Stimulated activated CD4-positive, alpha-beta T cell treated with anti-CD3 and anti-CD28 coated beads, Interleukin-4, amount 100 ng/mL, for 4 hours (primary cell): ENCODE data around the gene FNDC1.
"Not testable (repeated sequence)": the region's sequence is repeated elsewhere in the genome, so short reads cannot be mapped to it uniquely, and the experiment has no call there.

Source experiments
- DNase-seq, 2 experiments: peaks; one replicate each; pipeline ENCODE4 v3.0.0-alpha.2; 2020

The FNDC1 gene

GRCh38 chr6:159259441-159260125 lies 90.4 kb downstream of the FNDC1 start:
- no peak for DNase-seq

- DNase-seq = no peak
Measured at GRCh38 chr6:159260208-159260607, 91.0 kb downstream of the FNDC1 start.

- DNase-seq = no peak
Measured at GRCh38 chr6:159261995-159262394, 92.8 kb downstream of the FNDC1 start.

GRCh38 chr6:159262586-159262985 lies 93.4 kb downstream of the FNDC1 start:
- DNase-seq = no peak

- DNase-seq = no peak
Measured at GRCh38 chr6:159267165-159267564, 98.0 kb downstream of the FNDC1 start.

GRCh38 chr6:159268511-159268910 lies 99.3 kb downstream of the FNDC1 start:
- DNase-seq = no peak

- no peak for DNase-seq
Measured at GRCh38 chr6:159271257-159271656, 102.1 kb downstream of the FNDC1 start.

GRCh38 chr6:159278626-159279025 lies 109.4 kb downstream of the FNDC1 start:
- no peak for DNase-seq

- no peak for DNase-seq
Measured at GRCh38 chr6:159279790-159280277, 110.6 kb downstream of the FNDC1 start.

GRCh38 chr6:159282421-159282820 lies 113.2 kb downstream of the FNDC1 start:
- DNase-seq = no peak

GRCh38 chr6:159284661-159285060 lies 115.5 kb downstream of the FNDC1 start:
- DNase-seq = not testable (repeated sequence)

- no peak for DNase-seq
Measured at GRCh38 chr6:159298840-159299239, 129.6 kb downstream of the FNDC1 start.

- no peak for DNase-seq
Measured at GRCh38 chr6:159299566-159299965, 130.4 kb downstream of the FNDC1 start.

GRCh38 chr6:159301277-159301676 lies 132.1 kb downstream of the FNDC1 start:
- no peak for DNase-seq

GRCh38 chr6:159301810-159302593 lies 132.8 kb downstream of the FNDC1 start:
- DNase-seq = no peak

- DNase-seq = no peak
Measured at GRCh38 chr6:159302594-159302992, 133.4 kb downstream of the FNDC1 start.

- no peak for DNase-seq
Measured at GRCh38 chr6:159303159-159303558, 134.0 kb downstream of the FNDC1 start.

GRCh38 chr6:159303784-159304183 lies 134.6 kb downstream of the FNDC1 start:
- no peak for DNase-seq

GRCh38 chr6:159304641-159305040 lies 135.4 kb downstream of the FNDC1 start:
- DNase-seq = no peak

- DNase-seq = no peak
Measured at GRCh38 chr6:159305159-159305558, 136.0 kb downstream of the FNDC1 start.

- DNase-seq = no peak
Measured at GRCh38 chr6:159305804-159306537, 136.8 kb downstream of the FNDC1 start.

- DNase-seq = no peak
Measured at GRCh38 chr6:159307246-159307790, 138.1 kb downstream of the FNDC1 start.

GRCh38 chr6:159308198-159308597 lies 139.0 kb downstream of the FNDC1 start:
- DNase-seq = no peak
